A673 (cell line): ENCODE measurements around the gene UCK2. TPM values are rescaled to one million over a fixed set of nuclear protein-coding genes. Genes with fewer than 3 reads are reported as not detected.

ENCODE experiments used
- BruUV-seq: library from RNA; stranded (reverse); fragments of 400-500 nt; replicated peaks from 2 replicates; lab custom pipeline; 2021; lab: Mats Ljungman, UMichigan
- CTCF ChIA-PET: fragments of 300-600 bp; sonication (Branson Sonifier 250); formaldehyde crosslinking; loops from one replicate; lab custom pipeline; 2022; ENCODE audit warnings: antibody characterized with exemption; lab: Charles Lee
- POLR2A ChIA-PET: fragments of 300-600 bp; sonication (Branson Sonifier 250); formaldehyde crosslinking; loops from one replicate; lab custom pipeline; 2022; ENCODE audit warnings: antibody characterized with exemption; ENCODE audit not compliant: low non-redundant PET; lab: Charles Lee
- DNase-seq: peaks from one replicate; pipeline ENCODE4 v3.0.0-alpha.2; 2015; ENCODE audit warnings: low spot score
- H3K27ac ChIP-seq: fragments of 200-600 bp; sonication (generic); 2 replicates; pipeline ENCODE4 v1.5.1; 2016; ENCODE audit warnings: mixed run types, low read depth, mild to moderate bottlenecking, mixed read lengths, antibody characterized with exemption, low read length; ENCODE audit not compliant: poor library complexity, severe bottlenecking
- H3K27me3 ChIP-seq: fragments of 200-600 bp; sonication (generic); replicated peaks from 2 replicates; pipeline ENCODE4 v1.6.1; 2017; ENCODE audit warnings: mixed run types, low read depth, mild to moderate bottlenecking, mixed read lengths, antibody characterized with exemption, low read length; ENCODE audit not compliant: insufficient read depth, poor library complexity
- H3K36me3 ChIP-seq: fragments of 200-600 bp; sonication (generic); 2 replicates; pipeline ENCODE4 v1.6.1; 2016; ENCODE audit warnings: mixed run types, mild to moderate bottlenecking, mixed read lengths, antibody characterized with exemption, low read length; ENCODE audit not compliant: insufficient read depth, poor library complexity, severe bottlenecking
- H3K4me1 ChIP-seq: fragments of 200-600 bp; sonication (generic); 2 replicates; pipeline ENCODE4 v1.6.1; 2017; ENCODE audit warnings: mixed run types, mild to moderate bottlenecking, mixed read lengths, antibody characterized with exemption, low read length; ENCODE audit not compliant: insufficient read depth, poor library complexity, severe bottlenecking
- H3K4me3 ChIP-seq: fragments of 200-600 bp; sonication (generic); 2 replicates; pipeline ENCODE4 v1.5.1; 2016; ENCODE audit warnings: low read depth, mixed run types, mild to moderate bottlenecking, mixed read lengths, low read length; ENCODE audit not compliant: poor library complexity, severe bottlenecking
- H3K9me3 ChIP-seq: fragments of 200-600 bp; sonication (generic); 2 replicates; pipeline ENCODE4 v1.6.1; 2016; ENCODE audit warnings: mixed run types, low read depth, mild to moderate bottlenecking, mixed read lengths, antibody characterized with exemption, low read length; ENCODE audit not compliant: poor library complexity, severe bottlenecking
- CTCF ChIP-seq: fragments of 300-800, 200-600 bp; sonication (generic); conservative IDR thresholded peaks from 2 replicates; pipeline ENCODE4 v1.5.1; 2017; ENCODE audit warnings: low read depth, mild to moderate bottlenecking, antibody characterized with exemption, low read length, moderate library complexity, mixed read lengths
- EZH2 ChIP-seq: fragments of 200-600 bp; sonication (generic); IDR thresholded peaks from 2 replicates; pipeline ENCODE4 v1.6.1; 2017; ENCODE audit warnings: borderline replicate concordance, low read depth, mild to moderate bottlenecking, mixed read lengths, antibody characterized with exemption, low read length; ENCODE audit not compliant: poor library complexity, severe bottlenecking
- intact Hi-C: fragments of 100-400 bp; cut with micrococcal nuclease; formaldehyde crosslinking; loops from one replicate; pipeline ENCODE4 v1.10.0; 2022; ENCODE audit not compliant: unreplicated experiment
- total RNA-seq: library from RNA; stranded (reverse); gene quantifications from 2 replicates; pipeline ENCODE4 v1.2.3, GENCODE V29; 2021

The UCK2 gene
- total RNA-seq, 1 experiment from 2014 or later, result 78.7 TPM

- Histone ChIP-seq H3K27me3 (no peaks in the 10 kb centered on the region), H3K9me3 (peaks cover 28% of the 10 kb centered on the region), H3K4me1 (no peaks in the 10 kb centered on the region), H3K27ac (no peak overlapping the region), H3K4me3 (no peak overlapping the region), H3K36me3 (no peaks in the 10 kb centered on the region)
- TF ChIP-seq CTCF (no peak), EZH2 (no peak)
- ChIA-PET POLR2A (interaction anchor here (0.7 kb wide), 1 partner anchor 10 kb away, joined by 3 read pairs; no protein-coding TSS in a partner anchor), CTCF (no interaction called here)
- BruUV-seq, result no TSS peak
- DNase-seq, result no peak
- intact Hi-C loops, result no loop called here
Observed at GRCh38 chr1:165873481-165873880, 46.1 kb downstream of the UCK2 start.

DNA sequence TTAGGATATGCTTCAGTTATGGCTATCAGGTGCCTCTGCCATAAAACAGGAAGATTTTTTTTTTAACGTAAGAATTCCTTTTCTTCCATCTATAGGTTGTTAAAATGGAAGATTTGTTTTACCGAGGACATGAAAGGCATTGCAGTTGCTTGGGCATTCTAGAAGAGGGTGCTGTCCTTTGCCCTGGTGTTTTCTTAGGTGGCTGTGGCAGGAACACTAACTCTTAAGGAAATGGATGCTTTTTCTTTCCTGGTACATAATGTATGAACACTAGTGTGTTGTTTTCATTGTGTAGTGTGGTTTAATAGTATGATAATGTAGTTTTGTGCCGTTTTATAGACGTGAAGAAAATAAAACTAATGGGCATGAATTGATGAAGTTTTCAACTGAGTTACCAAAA is 47.2 kb downstream of the UCK2 start:
- Histone ChIP-seq H3K27me3 (no peaks in the 10 kb centered on the region), H3K4me1 (no peaks in the 10 kb centered on the region), H3K27ac (no peak overlapping the region), H3K9me3 (peaks cover 28% of the 10 kb centered on the region), H3K4me3 (no peak overlapping the region), H3K36me3 (no peaks in the 10 kb centered on the region)
- intact Hi-C loops, result no loop called here
- CTCF ChIA-PET, result no interaction called here
- TF ChIP-seq EZH2 (no peak), CTCF (no peak)
- BruUV-seq, result no TSS peak
- DNase-seq, result no peak
- POLR2A ChIA-PET, result no interaction called here

- Histone ChIP-seq H3K9me3 (peaks cover 28% of the 10 kb centered on the region), H3K27ac (no peak overlapping the region), H3K4me3 (no peak overlapping the region), H3K27me3 (no peaks in the 10 kb centered on the region), H3K4me1 (no peaks in the 10 kb centered on the region), H3K36me3 (no peaks in the 10 kb centered on the region)
- TF ChIP-seq EZH2, result no peak
- no peak for TF ChIP-seq CTCF
- POLR2A ChIA-PET, result no interaction called here
- intact Hi-C loops, result no loop called here
- CTCF ChIA-PET, result no interaction called here
- no peak for DNase-seq
- BruUV-seq, result no TSS peak
Observed at GRCh38 chr1:165875171-165875570, 47.8 kb downstream of the UCK2 start.
